SK-N-SH treated with all-trans-retinoic acid at 6 μM for 48 hours (cell line): ENCODE results near the gene FSTL3.

Experiments
- ATAC-seq: fragments of 200-7000 bp; cut with Tn5 transposase; 3 replicates; pipeline ENCODE4 v1.9.1; 2020; ENCODE audit warnings: mild to moderate bottlenecking, moderate library complexity
- ARNTL ChIP-seq: fragments of 450-650 bp; formaldehyde crosslinking; IDR thresholded peaks from 2 replicates; pipeline ENCODE4 v1.5.0; 2020; ENCODE audit warnings: low read depth, mild to moderate bottlenecking, moderate library complexity, borderline replicate concordance
- BACH2 ChIP-seq: fragments of 250-450 bp; sonication (Bioruptor Pico); IDR thresholded peaks from 2 replicates; pipeline ENCODE4 v1.9.0; 2021; ENCODE audit warnings: mild to moderate bottlenecking, borderline replicate concordance
- CSDC2 ChIP-seq: fragments of 250-450 bp; sonication (Bioruptor Pico); IDR thresholded peaks from 2 replicates; pipeline ENCODE4 v1.5.0; 2020; ENCODE audit warnings: mild to moderate bottlenecking, moderate library complexity
- ESRRG ChIP-seq: fragments of 250-450 bp; sonication (Bioruptor Pico); IDR thresholded peaks from 2 replicates; pipeline ENCODE4 v1.6.1; 2021; ENCODE audit warnings: mild to moderate bottlenecking
- GLIS3 ChIP-seq: fragments of 250-450 bp; sonication (Bioruptor Pico); IDR thresholded peaks from 2 replicates; pipeline ENCODE4 v1.5.0; 2020; ENCODE audit warnings: mild to moderate bottlenecking, moderate library complexity
- ISL1 ChIP-seq: fragments of 250-450 bp; sonication (Bioruptor Pico); IDR thresholded peaks from 2 replicates; pipeline ENCODE4 v2.1.2; 2022; ENCODE audit warnings: mild to moderate bottlenecking, moderate library complexity
- OSR1 ChIP-seq: fragments of 250-450 bp; sonication (Bioruptor Pico); IDR thresholded peaks from 2 replicates; pipeline ENCODE4 v1.8.0; 2022; ENCODE audit warnings: moderate library complexity, mild to moderate bottlenecking, inconsistent platforms
- POU6F1 ChIP-seq: fragments of 250-450 bp; sonication (Bioruptor Pico); IDR thresholded peaks from 2 replicates; pipeline ENCODE4 v1.8.0; 2021; ENCODE audit warnings: low read depth, mild to moderate bottlenecking, moderate library complexity, borderline replicate concordance
- PPARA ChIP-seq: fragments of 250-450 bp; sonication (Bioruptor Pico); IDR thresholded peaks from 2 replicates; pipeline ENCODE4 v1.5.0; 2020; ENCODE audit warnings: mild to moderate bottlenecking, borderline replicate concordance
- RARB ChIP-seq: fragments of 250-450 bp; sonication (Bioruptor Pico); IDR thresholded peaks from 2 replicates; pipeline ENCODE4 v1.8.0; 2021; ENCODE audit warnings: mild to moderate bottlenecking, moderate library complexity
- SNAI2 ChIP-seq: fragments of 250-450 bp; sonication (Bioruptor Pico); IDR thresholded peaks from 2 replicates; pipeline ENCODE4 v1.5.0; 2020; ENCODE audit warnings: mild to moderate bottlenecking, moderate library complexity
- TCF4 ChIP-seq: fragments of 250-450 bp; sonication (Bioruptor Pico); IDR thresholded peaks from 2 replicates; pipeline ENCODE4 v1.8.0; 2021; ENCODE audit warnings: mild to moderate bottlenecking, moderate library complexity, borderline replicate concordance
- TOX ChIP-seq: fragments of 250-450 bp; sonication (Bioruptor Pico); IDR thresholded peaks from 2 replicates; pipeline ENCODE4 v1.8.0; 2021; ENCODE audit warnings: mild to moderate bottlenecking, moderate library complexity, borderline replicate concordance
- ZC3H10 ChIP-seq: fragments of 250-450 bp; sonication (Bioruptor Pico); IDR thresholded peaks from 2 replicates; pipeline ENCODE4 v1.5.1; 2021; ENCODE audit warnings: mild to moderate bottlenecking, moderate library complexity
- ZFP3 ChIP-seq: fragments of 250-450 bp; sonication (Bioruptor Pico); IDR thresholded peaks from 2 replicates; pipeline ENCODE4 v1.5.0; 2020; ENCODE audit warnings: mild to moderate bottlenecking, moderate library complexity
- ZFP30 ChIP-seq: fragments of 450-650 bp; formaldehyde crosslinking; IDR thresholded peaks from 2 replicates; pipeline ENCODE4 v1.5.0; 2022; ENCODE audit warnings: mild to moderate bottlenecking, moderate library complexity
- ZNF565 ChIP-seq: fragments of 450-650 bp; formaldehyde crosslinking; conservative IDR thresholded peaks from 2 replicates; pipeline ENCODE4 v1.5.0; 2020; ENCODE audit warnings: low read depth, mild to moderate bottlenecking, moderate library complexity
- ZNF70 ChIP-seq: fragments of 450-650 bp; formaldehyde crosslinking; IDR thresholded peaks from 2 replicates; pipeline ENCODE4 v1.5.0; 2020; ENCODE audit warnings: mild to moderate bottlenecking, moderate library complexity
- ZNF8 ChIP-seq: fragments of 450-650 bp; formaldehyde crosslinking; IDR thresholded peaks from 2 replicates; pipeline ENCODE4 v1.5.0; 2020; ENCODE audit warnings: mild to moderate bottlenecking, moderate library complexity
- TF ChIP-seq, protein P1 (sequence below): fragments of 250-450 bp; sonication (Bioruptor Pico); IDR thresholded peaks from 2 replicates; pipeline ENCODE4 v1.5.0; 2020; ENCODE audit warnings: mild to moderate bottlenecking, moderate library complexity
- TF ChIP-seq, protein P2 (sequence below): fragments of 250-450 bp; sonication (Bioruptor Pico); IDR thresholded peaks from 2 replicates; pipeline ENCODE4 v1.5.1; 2021; ENCODE audit warnings: mild to moderate bottlenecking, moderate library complexity
- TF ChIP-seq, protein P3 (sequence below): fragments of 250-450 bp; sonication (Bioruptor Pico); IDR thresholded peaks from 2 replicates; pipeline ENCODE4 v1.8.0; 2020; ENCODE audit warnings: mild to moderate bottlenecking, moderate library complexity, borderline replicate concordance

The FSTL3 gene

GRCh38 chr19:686589-687297 is 10.6 kb downstream of the FSTL3 start:
- no peak for ATAC-seq

DNA sequence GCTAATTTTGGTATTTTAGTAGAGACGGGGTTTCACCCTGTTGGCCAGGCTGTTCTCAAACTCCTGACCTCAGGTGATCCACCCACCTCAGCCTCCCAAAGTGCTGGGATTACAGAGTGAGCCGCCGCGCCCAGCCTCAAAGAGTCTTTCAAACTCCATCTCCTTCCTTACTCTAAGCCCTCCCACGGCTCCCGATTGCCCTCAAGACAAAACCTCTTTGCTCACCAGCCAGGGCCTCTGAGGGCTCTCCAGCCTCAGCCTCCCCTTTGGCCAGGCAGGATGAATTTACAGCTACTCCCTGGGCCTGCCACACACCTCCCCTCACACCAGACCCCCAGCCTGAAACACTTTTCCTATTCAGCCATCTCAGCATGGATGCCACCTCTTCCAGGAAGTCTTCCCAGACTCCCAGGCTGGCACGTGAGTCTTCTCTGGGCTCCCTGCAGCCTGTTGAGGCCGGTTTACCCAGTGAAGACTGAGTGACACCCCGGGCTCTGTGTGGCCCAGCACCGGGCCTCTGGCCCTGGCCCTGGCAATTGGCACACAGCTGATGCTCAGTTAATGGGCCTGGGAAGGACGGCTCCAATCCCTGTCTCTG is 11.5 kb downstream of the FSTL3 start:
- TF ChIP-seq ZNF565 (no peak), ESRRG (CRISPR knock-in tag) (no peak), ZFP30 (no peak), ZFP3 (CRISPR knock-in tag) (no peak), CSDC2 (CRISPR knock-in tag) (no peak), RARB (CRISPR knock-in tag) (no peak), BACH2 (CRISPR knock-in tag) (no peak), TCF4 (no peak), GLIS3 (CRISPR knock-in tag) (no peak), ZNF8 (CRISPR knock-in tag) (no peak), ARNTL (CRISPR knock-in tag) (no peak), PPARA (CRISPR knock-in tag) (no peak), POU6F1 (CRISPR knock-in tag) (no peak), ZC3H10 (no peak)
- TF ChIP-seq, protein P1, sequence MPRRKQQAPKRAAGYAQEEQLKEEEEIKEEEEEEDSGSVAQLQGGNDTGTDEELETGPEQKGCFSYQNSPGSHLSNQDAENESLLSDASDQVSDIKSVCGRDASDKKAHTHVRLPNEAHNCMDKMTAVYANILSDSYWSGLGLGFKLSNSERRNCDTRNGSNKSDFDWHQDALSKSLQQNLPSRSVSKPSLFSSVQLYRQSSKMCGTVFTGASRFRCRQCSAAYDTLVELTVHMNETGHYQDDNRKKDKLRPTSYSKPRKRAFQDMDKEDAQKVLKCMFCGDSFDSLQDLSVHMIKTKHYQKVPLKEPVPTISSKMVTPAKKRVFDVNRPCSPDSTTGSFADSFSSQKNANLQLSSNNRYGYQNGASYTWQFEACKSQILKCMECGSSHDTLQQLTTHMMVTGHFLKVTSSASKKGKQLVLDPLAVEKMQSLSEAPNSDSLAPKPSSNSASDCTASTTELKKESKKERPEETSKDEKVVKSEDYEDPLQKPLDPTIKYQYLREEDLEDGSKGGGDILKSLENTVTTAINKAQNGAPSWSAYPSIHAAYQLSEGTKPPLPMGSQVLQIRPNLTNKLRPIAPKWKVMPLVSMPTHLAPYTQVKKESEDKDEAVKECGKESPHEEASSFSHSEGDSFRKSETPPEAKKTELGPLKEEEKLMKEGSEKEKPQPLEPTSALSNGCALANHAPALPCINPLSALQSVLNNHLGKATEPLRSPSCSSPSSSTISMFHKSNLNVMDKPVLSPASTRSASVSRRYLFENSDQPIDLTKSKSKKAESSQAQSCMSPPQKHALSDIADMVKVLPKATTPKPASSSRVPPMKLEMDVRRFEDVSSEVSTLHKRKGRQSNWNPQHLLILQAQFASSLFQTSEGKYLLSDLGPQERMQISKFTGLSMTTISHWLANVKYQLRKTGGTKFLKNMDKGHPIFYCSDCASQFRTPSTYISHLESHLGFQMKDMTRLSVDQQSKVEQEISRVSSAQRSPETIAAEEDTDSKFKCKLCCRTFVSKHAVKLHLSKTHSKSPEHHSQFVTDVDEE (CRISPR knock-in tag): no peak
- TF ChIP-seq, protein P2, sequence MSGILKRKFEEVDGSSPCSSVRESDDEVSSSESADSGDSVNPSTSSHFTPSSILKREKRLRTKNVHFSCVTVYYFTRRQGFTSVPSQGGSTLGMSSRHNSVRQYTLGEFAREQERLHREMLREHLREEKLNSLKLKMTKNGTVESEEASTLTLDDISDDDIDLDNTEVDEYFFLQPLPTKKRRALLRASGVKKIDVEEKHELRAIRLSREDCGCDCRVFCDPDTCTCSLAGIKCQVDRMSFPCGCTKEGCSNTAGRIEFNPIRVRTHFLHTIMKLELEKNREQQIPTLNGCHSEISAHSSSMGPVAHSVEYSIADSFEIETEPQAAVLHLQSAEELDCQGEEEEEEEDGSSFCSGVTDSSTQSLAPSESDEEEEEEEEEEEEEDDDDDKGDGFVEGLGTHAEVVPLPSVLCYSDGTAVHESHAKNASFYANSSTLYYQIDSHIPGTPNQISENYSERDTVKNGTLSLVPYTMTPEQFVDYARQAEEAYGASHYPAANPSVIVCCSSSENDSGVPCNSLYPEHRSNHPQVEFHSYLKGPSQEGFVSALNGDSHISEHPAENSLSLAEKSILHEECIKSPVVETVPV (CRISPR knock-in tag): no peak
- TF ChIP-seq, protein P3, sequence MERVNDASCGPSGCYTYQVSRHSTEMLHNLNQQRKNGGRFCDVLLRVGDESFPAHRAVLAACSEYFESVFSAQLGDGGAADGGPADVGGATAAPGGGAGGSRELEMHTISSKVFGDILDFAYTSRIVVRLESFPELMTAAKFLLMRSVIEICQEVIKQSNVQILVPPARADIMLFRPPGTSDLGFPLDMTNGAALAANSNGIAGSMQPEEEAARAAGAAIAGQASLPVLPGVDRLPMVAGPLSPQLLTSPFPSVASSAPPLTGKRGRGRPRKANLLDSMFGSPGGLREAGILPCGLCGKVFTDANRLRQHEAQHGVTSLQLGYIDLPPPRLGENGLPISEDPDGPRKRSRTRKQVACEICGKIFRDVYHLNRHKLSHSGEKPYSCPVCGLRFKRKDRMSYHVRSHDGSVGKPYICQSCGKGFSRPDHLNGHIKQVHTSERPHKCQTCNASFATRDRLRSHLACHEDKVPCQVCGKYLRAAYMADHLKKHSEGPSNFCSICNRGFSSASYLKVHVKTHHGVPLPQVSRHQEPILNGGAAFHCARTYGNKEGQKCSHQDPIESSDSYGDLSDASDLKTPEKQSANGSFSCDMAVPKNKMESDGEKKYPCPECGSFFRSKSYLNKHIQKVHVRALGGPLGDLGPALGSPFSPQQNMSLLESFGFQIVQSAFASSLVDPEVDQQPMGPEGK: no peak
- ATAC-seq: no peak

More at GRCh38 chr19:686589-687297, 10.6 kb downstream of the FSTL3 start:
- no peak for TF ChIP-seq ZFP3 (CRISPR knock-in tag)
- TF ChIP-seq ARNTL (CRISPR knock-in tag): no peak
- TF ChIP-seq ZNF565: no peak
- no peak for TF ChIP-seq ZC3H10
- no peak for TF ChIP-seq RARB (CRISPR knock-in tag)
- TF ChIP-seq ZNF70: no peak
- TF ChIP-seq ESRRG (CRISPR knock-in tag): no peak
- TF ChIP-seq CSDC2 (CRISPR knock-in tag): no peak

DNA sequence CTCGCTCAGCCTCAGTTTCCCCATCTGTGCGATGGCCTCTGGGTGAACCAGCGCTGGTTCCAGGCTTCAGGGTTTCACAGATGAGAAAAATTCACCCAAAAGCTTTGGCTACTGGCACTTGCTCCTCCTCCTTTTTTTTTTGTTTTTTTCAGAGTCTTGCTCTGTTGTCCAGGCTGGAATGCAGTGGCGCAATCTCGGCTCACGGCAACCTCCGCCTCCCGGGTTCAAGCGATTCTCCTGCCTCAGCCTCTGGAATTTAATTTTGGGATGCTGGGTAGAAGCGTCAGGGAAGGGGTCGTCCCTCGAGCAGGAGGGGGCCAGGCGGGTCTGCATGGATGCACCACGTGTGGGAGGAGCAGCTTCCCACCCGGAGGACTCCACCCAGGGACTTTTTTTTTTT is 12.0 kb downstream of the FSTL3 start:
- no peak for ATAC-seq
- TF ChIP-seq RARB (CRISPR knock-in tag) (no peak), ESRRG (CRISPR knock-in tag) (no peak), TOX (CRISPR knock-in tag) (no peak), PPARA (CRISPR knock-in tag) (no peak), ZFP30 (no peak), SNAI2 (CRISPR knock-in tag) (no peak), OSR1 (CRISPR knock-in tag) (no peak), ZNF8 (CRISPR knock-in tag) (no peak), GLIS3 (CRISPR knock-in tag) (no peak), ISL1 (no peak), TCF4 (no peak), CSDC2 (CRISPR knock-in tag) (no peak), ARNTL (CRISPR knock-in tag) (no peak), POU6F1 (CRISPR knock-in tag) (no peak)
- TF ChIP-seq, protein P2 (CRISPR knock-in tag): no peak
- TF ChIP-seq, protein P3: no peak
